Nephron (organoid): ENCODE results near the gene CENPU.
A peak's percentile ranks its signal among the peaks of the same experiment; 100 is the strongest.

ENCODE experiments used
- H3K27ac Mint-ChIP-seq, 3 experiments: 2 replicates each; pipeline ENCODE4 v1.8.0; 2020; ENCODE audit warnings: mixed read lengths in 3 of 3, mild to moderate bottlenecking in 2 of 3, moderate library complexity in 1 of 3
- H3K27me3 Mint-ChIP-seq: 2 replicates; pipeline ENCODE4 v1.8.0; 2021; ENCODE audit warnings: low read depth, mild to moderate bottlenecking, moderate library complexity, mixed read lengths
- H3K36me3 Mint-ChIP-seq: 2 replicates; pipeline ENCODE4 v1.8.0; 2020; ENCODE audit warnings: low read depth, mixed read lengths
- H3K4me1 Mint-ChIP-seq: 2 replicates; pipeline ENCODE4 v1.8.0; 2020; ENCODE audit warnings: mixed read lengths
- H3K4me3 Mint-ChIP-seq, 3 experiments: 2 replicates each; pipeline ENCODE4 v1.8.0; 2020; ENCODE audit warnings: mild to moderate bottlenecking in 3 of 3, mixed read lengths in 3 of 3, moderate library complexity in 2 of 3
- H3K9me3 Mint-ChIP-seq: 2 replicates; pipeline ENCODE4 v1.8.0; 2020; ENCODE audit warnings: mixed read lengths
- TF ChIP-seq, protein P1 (sequence below), 3 experiments: fragments of 200-600 bp; sonication (generic); IDR thresholded peaks; one replicate each; pipeline ENCODE4 v1.5.0; 2021; ENCODE audit warnings: antibody characterized with exemption in 3 of 3; ENCODE audit not compliant: unreplicated experiment in 3 of 3

CENPU gene

DNA sequence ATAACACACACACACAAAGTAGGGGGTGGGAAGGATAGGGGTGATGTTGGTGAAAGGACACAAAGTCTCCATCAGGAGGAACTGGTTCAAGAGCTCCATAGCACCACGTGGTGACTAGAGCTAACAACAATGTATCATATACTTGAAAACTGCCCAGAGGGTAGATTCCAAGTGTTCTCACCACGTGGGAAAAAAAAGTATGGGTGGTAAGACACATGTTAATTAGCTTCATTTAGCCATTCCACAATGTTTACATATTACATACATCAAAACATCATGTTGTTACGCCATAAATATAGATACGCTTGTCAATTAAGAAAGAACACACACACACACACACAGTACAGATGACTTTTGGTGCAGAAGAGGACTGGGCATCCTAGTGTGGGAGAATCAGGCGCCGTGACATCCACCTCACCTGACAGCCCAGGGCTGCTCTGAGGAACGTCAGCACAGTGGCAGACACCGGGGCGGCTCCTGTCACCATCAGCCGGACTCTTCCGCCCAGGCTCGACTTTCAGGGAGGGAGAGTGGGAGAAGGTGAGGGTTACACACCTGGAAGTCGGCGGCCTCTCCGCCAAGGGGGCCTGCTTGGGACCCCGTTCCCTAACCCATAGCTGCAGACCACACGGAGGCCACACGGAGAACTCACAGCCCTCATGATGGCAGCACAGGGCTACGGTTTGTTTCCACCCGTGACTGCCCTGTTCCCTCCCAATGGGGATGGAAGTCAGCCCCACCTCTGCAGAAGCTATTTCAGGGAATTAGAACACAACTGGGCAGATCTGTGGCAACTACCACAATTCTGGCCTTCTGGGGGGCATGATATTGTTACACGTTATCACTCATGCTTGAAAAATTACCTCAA lies 31.8 kb upstream of the CENPU start:
- H3K27ac Mint-ChIP-seq: no peak overlapping the region
- no peaks in the 10 kb centered on the region for H3K9me3 Mint-ChIP-seq
- H3K4me1 Mint-ChIP-seq: peaks cover 13% of the 10 kb centered on the region
- peaks cover 22% of the 10 kb centered on the region for H3K36me3 Mint-ChIP-seq
- H3K4me3 Mint-ChIP-seq: no peak overlapping the region
- TF ChIP-seq, protein P1, sequence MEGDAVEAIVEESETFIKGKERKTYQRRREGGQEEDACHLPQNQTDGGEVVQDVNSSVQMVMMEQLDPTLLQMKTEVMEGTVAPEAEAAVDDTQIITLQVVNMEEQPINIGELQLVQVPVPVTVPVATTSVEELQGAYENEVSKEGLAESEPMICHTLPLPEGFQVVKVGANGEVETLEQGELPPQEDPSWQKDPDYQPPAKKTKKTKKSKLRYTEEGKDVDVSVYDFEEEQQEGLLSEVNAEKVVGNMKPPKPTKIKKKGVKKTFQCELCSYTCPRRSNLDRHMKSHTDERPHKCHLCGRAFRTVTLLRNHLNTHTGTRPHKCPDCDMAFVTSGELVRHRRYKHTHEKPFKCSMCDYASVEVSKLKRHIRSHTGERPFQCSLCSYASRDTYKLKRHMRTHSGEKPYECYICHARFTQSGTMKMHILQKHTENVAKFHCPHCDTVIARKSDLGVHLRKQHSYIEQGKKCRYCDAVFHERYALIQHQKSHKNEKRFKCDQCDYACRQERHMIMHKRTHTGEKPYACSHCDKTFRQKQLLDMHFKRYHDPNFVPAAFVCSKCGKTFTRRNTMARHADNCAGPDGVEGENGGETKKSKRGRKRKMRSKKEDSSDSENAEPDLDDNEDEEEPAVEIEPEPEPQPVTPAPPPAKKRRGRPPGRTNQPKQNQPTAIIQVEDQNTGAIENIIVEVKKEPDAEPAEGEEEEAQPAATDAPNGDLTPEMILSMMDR (IDR thresholded peaks at IDR 0.05; ENCODE audit: unreplicated experiment in 3 of 3): no peak
- H3K27me3 Mint-ChIP-seq: no peaks in the 10 kb centered on the region

DNA sequence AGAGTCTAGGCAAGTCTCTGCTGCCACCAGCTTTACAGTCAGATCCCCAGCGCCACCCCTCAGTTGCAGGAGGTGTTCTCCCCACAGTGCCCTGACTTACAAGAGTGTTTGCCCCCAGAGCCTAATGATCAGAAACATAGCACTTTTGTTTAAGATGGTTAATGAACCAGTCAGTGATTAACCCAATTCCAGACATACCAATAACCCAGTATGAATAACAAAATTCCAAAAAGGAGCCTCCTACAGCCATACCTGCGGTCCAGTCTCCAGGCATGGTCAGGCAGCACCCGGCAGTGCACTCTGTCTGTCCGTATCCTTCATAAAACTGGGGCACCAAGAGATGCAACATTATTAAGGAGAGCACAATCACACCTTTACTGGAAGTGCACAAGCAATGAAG lies 30.7 kb upstream of the CENPU start:
- H3K36me3 Mint-ChIP-seq: peaks cover 30% of the 10 kb centered on the region
- TF ChIP-seq, protein P1 (IDR thresholded peaks at IDR 0.05; ENCODE audit: unreplicated experiment in 3 of 3): no peak
- H3K4me3 Mint-ChIP-seq: no peak overlapping the region
- H3K4me1 Mint-ChIP-seq: peaks cover 13% of the 10 kb centered on the region
- H3K27me3 Mint-ChIP-seq: no peaks in the 10 kb centered on the region
- H3K9me3 Mint-ChIP-seq: no peaks in the 10 kb centered on the region
- no peak overlapping the region for H3K27ac Mint-ChIP-seq

DNA sequence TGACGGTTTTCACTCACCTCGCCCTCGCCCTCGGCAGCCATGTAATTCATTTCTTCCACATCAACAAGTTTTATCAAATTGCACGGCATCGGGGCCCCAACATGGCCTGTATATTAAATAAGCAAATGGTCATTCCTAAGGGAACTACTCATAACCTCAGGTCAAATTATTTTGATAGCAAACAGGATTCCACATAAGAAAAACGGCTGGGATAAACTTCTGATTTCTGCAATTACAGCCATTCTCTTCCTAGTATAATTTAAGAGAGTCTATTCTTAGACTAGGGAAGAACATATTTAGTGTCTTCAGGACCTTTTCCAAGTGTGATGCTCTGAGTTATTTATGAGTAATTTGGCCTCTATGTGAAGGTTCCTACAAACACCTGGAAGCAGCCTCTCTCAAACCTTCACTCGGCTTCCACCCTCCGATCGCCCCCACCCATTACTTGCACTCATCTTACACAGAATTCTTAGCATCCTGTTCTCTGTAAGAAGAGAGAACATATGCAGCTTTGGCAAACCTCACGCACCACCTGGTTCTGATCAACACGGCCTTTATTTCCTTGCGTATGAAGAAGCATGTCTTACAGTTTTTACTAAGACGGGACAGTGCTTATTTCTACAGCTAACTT lies 29.4 kb upstream of the CENPU start:
- Mint-ChIP-seq H3K9me3 (no peaks in the 10 kb centered on the region), H3K27me3 (no peaks in the 10 kb centered on the region), H3K27ac (peak overlapping the region in 2 of 3 experiments; percentile 7 to 10), H3K4me1 (peaks cover 13% of the 10 kb centered on the region), H3K4me3 (no peak overlapping the region), H3K36me3 (peaks cover 33% of the 10 kb centered on the region)
- TF ChIP-seq, protein P1 (IDR thresholded peaks at IDR 0.05; ENCODE audit: unreplicated experiment in 3 of 3): no peak

DNA sequence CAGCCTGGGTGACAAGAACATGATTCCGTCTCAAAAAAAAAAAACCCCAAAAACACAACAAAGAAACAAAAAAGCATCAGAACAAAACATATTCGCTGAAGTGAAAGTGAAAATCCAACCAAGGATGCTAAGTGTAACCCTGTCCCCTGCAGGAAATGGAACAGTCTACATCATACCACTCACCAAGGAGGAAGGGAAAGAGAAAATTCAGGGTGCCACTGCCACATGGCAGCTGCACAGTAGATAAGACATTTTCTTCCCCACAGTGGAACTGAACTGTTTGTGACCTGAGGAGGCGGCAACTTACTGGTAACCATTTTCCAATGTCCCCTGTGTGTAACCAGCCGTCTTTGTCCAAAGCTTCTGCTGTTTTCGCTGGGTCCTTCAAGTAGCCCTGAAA lies 28.2 kb upstream of the CENPU start:
- H3K4me1 Mint-ChIP-seq: peaks cover 21% of the 10 kb centered on the region
- no peaks in the 10 kb centered on the region for H3K27me3 Mint-ChIP-seq
- no peak overlapping the region for H3K27ac Mint-ChIP-seq
- TF ChIP-seq, protein P1 (IDR thresholded peaks at IDR 0.05; ENCODE audit: unreplicated experiment in 3 of 3): no peak
- H3K9me3 Mint-ChIP-seq: no peaks in the 10 kb centered on the region
- no peak overlapping the region for H3K4me3 Mint-ChIP-seq
- peaks cover 39% of the 10 kb centered on the region for H3K36me3 Mint-ChIP-seq

DNA sequence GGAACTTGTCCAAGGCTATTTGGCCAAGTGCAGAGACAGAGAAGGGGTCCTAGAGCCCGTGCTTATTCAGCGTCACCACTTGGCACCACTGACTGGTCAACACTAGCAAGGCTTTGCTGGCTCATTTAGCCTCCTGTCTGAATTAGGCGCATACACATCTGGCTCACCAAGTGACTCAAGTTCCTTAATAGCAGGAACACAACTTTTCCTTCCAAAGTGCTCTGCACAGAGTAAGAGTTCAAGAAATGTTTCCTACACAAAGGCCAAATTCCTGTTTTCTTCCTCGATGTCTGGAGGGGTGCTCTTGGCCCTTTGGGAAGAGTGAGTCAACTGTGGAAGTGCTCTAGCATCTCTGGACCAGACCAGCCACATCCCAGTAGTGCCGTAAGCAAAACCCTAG lies 26.8 kb upstream of the CENPU start:
- TF ChIP-seq, protein P1 (IDR thresholded peaks at IDR 0.05; ENCODE audit: unreplicated experiment in 3 of 3): no peak
- Mint-ChIP-seq H3K9me3 (no peaks in the 10 kb centered on the region), H3K27ac (no peak overlapping the region), H3K27me3 (no peaks in the 10 kb centered on the region), H3K4me3 (no peak overlapping the region), H3K36me3 (peaks cover 36% of the 10 kb centered on the region), H3K4me1 (peaks cover 32% of the 10 kb centered on the region)
